HG02763 (cell line): Measurements from ENCODE around the gene SLC14A1.

Experiments
- ATAC-seq: cut with Tn5 transposase; IDR thresholded peaks from one replicate; pipeline ENCODE4 v1.9.1; 2021; ENCODE audit warnings: mild to moderate bottlenecking, moderate library complexity; ENCODE audit not compliant: unreplicated experiment

SLC14A1 gene

GRCh38 chr18:45792506-45793263, 68.7 kb downstream of the SLC14A1 start:
- no peak for ATAC-seq

DNA sequence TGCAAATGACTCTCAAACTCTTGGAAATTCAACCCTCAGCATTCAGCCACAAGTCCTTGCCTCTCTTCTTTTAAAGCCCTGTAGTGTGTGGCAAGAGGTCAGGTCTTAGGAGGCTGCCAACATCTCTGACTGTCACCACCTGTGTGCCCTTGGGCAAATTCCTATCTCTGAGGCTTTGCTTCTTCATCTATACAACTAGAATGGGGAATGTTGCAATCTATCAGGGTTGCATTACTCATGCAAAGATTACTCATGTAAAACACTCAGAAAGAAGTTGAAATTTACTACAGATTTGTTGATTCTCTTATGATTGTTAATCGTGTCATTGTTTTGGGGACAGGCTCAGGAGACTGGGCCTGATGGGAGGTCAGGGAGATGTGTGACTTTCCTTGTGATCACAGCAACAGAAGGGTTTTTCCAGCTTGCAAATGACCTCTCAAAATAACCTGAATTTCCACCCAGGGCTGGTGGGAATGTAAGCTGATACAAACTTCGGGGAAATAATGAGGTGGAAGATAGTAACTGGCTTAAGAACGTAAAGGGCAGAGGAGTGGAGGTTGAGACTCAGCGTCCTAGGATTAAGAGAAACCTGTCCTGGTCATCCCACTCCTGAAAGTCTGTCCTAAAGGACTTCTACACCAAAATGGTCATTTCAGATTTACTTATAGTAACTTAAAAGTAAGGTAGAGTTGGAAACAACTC, 69.4 kb downstream of the SLC14A1 start:
- ATAC-seq = no peak

GRCh38 chr18:45801416-45802004, 77.5 kb downstream of the SLC14A1 start:
- ATAC-seq = no peak
